Ramos (cell line): ENCODE measurements around the gene ZBTB42.
"Not testable (repeated sequence)": the region's sequence is repeated elsewhere in the genome, so short reads cannot be mapped to it uniquely, and the experiment has no call there.

Experiments
- in situ Hi-C: fragments of 300-500 bp; cut with MboI; formaldehyde crosslinking; loops from one replicate; pipeline ENCODE4 v1.14.3; 2022; ENCODE audit warnings: low sequenced_read_pairs; ENCODE audit not compliant: unreplicated experiment

Gene ZBTB42

GRCh38 chr14:104804481-104805325, 3.8 kb downstream of the ZBTB42 start:
- in situ Hi-C loops: no loop called here

- in situ Hi-C loops: no loop called here
Measured at GRCh38 chr14:104805326-104805678, 4.4 kb downstream of the ZBTB42 start.

- in situ Hi-C loops: no loop called here
Measured at GRCh38 chr14:104805941-104806624, 5.2 kb downstream of the ZBTB42 start.

- in situ Hi-C loops: no loop called here
Measured at GRCh38 chr14:104806625-104807465, 5.9 kb downstream of the ZBTB42 start.

GRCh38 chr14:104808456-104808855, 7.6 kb downstream of the ZBTB42 start:
- in situ Hi-C loops: no loop called here

GRCh38 chr14:104810316-104810715, 9.4 kb downstream of the ZBTB42 start:
- in situ Hi-C loops: no loop called here

- in situ Hi-C loops: no loop called here
Measured at GRCh38 chr14:104813286-104813685, 12.4 kb downstream of the ZBTB42 start.

- in situ Hi-C loops: not testable (repeated sequence)
Measured at GRCh38 chr14:104814701-104815100, 13.8 kb downstream of the ZBTB42 start.

GRCh38 chr14:104816616-104816884, 15.6 kb downstream of the ZBTB42 start:
- in situ Hi-C loops: no loop called here

GRCh38 chr14:104817930-104818713, 17.2 kb downstream of the ZBTB42 start:
- in situ Hi-C loops: no loop called here

GRCh38 chr14:104818714-104819161, 17.8 kb downstream of the ZBTB42 start:
- in situ Hi-C loops: no loop called here

- in situ Hi-C loops: no loop called here
Measured at GRCh38 chr14:104819361-104819781, 18.5 kb downstream of the ZBTB42 start.

- in situ Hi-C loops: loop anchor here (5.0 kb wide), 1 partner anchor 48 kb away; no protein-coding TSS in a partner anchor
Measured at GRCh38 chr14:104820669-104821228, 19.8 kb downstream of the ZBTB42 start.

- in situ Hi-C loops: loop anchor here (5.0 kb wide), 1 partner anchor 49 kb away; no protein-coding TSS in a partner anchor
Measured at GRCh38 chr14:104821229-104821945, 20.5 kb downstream of the ZBTB42 start.

- in situ Hi-C loops: loop anchor here (5.0 kb wide), 1 partner anchor 50 kb away; no protein-coding TSS in a partner anchor
Measured at GRCh38 chr14:104821971-104822608, 21.2 kb downstream of the ZBTB42 start.

- in situ Hi-C loops: loop anchor here (5.0 kb wide), 1 partner anchor 51 kb away; no protein-coding TSS in a partner anchor
Measured at GRCh38 chr14:104822821-104823615, 22.1 kb downstream of the ZBTB42 start.

GRCh38 chr14:104824353-104824997, 23.6 kb downstream of the ZBTB42 start:
- in situ Hi-C loops: loop anchor here (5.0 kb wide), 1 partner anchor 52 kb away; no protein-coding TSS in a partner anchor
